Ishikawa (cell line): ENCODE measurements around the gene CBX4.

Experiments used
- CREB1 ChIP-seq: IDR thresholded peaks from 2 replicates; pipeline ENCODE4 v1.6.1; 2012; ENCODE audit warnings: low read depth
- EGR1 ChIP-seq: IDR thresholded peaks from 2 replicates; pipeline ENCODE4 v1.6.1; 2012
- EP300 ChIP-seq: IDR thresholded peaks from 2 replicates; pipeline ENCODE4 v1.6.1; 2012; ENCODE audit warnings: borderline replicate concordance
- RAD21 ChIP-seq: IDR thresholded peaks from 2 replicates; pipeline ENCODE4 v1.6.1; 2012; ENCODE audit warnings: low read depth
- REST ChIP-seq: IDR thresholded peaks from 2 replicates; pipeline ENCODE4 v1.6.1; 2012; ENCODE audit warnings: low read depth, mild to moderate bottlenecking
- TCF12 ChIP-seq: IDR thresholded peaks from 2 replicates; pipeline ENCODE4 v1.6.1; 2012; ENCODE audit warnings: low read depth
- TEAD4 ChIP-seq: IDR thresholded peaks from 2 replicates; pipeline ENCODE4 v1.6.1; 2012
- YY1 ChIP-seq: IDR thresholded peaks from 2 replicates; pipeline ENCODE4 v1.6.1; 2012; ENCODE audit warnings: low read depth

- TF ChIP-seq RAD21 (no peak), TCF12 (no peak), EGR1 (no peak), YY1 (no peak), TEAD4 (no peak), REST (no peak), EP300 (no peak), CREB1 (no peak)
Measured at GRCh38 chr17:79815836-79816461, 23.3 kb downstream of the CBX4 start.
